ENCODE measurements around the gene SIRT7. TPM values are rescaled to one million over a fixed set of nuclear protein-coding genes. Genes with fewer than 3 reads are reported as not detected.

The SIRT7 gene
- polyA plus RNA-seq, 1 of the 3 experiments (the other 2 are of a cell fraction): 32.6 TPM

- no peak overlapping the region for H2AFZ ChIP-seq (ENCODE audit: low read depth)
- H3K79me2 ChIP-seq (ENCODE audit: insufficient read depth): no peaks in the 10 kb centered on the region
- WGBS (ENCODE audit: low lambda C conversion rate): 85% methylated on average over 45 of the region's 45 CpGs
- no peaks in the 10 kb centered on the region for H3K36me3 ChIP-seq (replicated peaks in 1 of 2; ENCODE audit: control insufficient read depth in 1 of 2, insufficient read depth in 2 of 2, low read length in 1 of 2)
- H3K9ac ChIP-seq: no peak overlapping the region
- H3K27me3 ChIP-seq (ENCODE audit: insufficient read depth): peaks cover 13% of the 10 kb centered on the region
- TF ChIP-seq MAX (IDR thresholded peaks at IDR 0.05; ENCODE audit: low read depth) (no peak), TAF1 (IDR thresholded peaks at IDR 0.05; ENCODE audit: borderline replicate concordance, low read depth, low read length) (no peak), GABPA (IDR thresholded peaks at IDR 0.05; ENCODE audit: low read depth) (no peak), RCOR1 (IDR thresholded peaks at IDR 0.05; ENCODE audit: low read length) (no peak), FOXJ3 (CRISPR knock-in tag; IDR thresholded peaks at IDR 0.05) (no peak), TEAD4 (IDR thresholded peaks at IDR 0.05; ENCODE audit: borderline replicate concordance, insufficient read depth) (no peak), EP300 (IDR thresholded peaks at IDR 0.05; ENCODE audit: borderline replicate concordance in 1 of 2, low read depth in 1 of 2, low read length in 1 of 2) (no peak), FOXM1 (IDR thresholded peaks at IDR 0.05; ENCODE audit: low read depth) (no peak), MXI1 (IDR thresholded peaks at IDR 0.05; ENCODE audit: low read depth, low read length) (no peak), ELF1 (IDR thresholded peaks at IDR 0.05) (no peak), GATA2 (CRISPR knock-in tag; IDR thresholded peaks at IDR 0.05) (no peak), ZBTB33 (IDR thresholded peaks at IDR 0.05; ENCODE audit: borderline replicate concordance, low read depth) (no peak), REST (IDR thresholded peaks at IDR 0.05; ENCODE audit: low read depth, low read length) (no peak), NRF1 (IDR thresholded peaks at IDR 0.05; ENCODE audit: low read depth, low read length) (no peak), JUND (IDR thresholded peaks at IDR 0.05) (no peak)
- ChIA-PET POLR2A (interaction anchor here (0.6 kb wide), 1 partner anchor 26 kb away, joined by 3 read pairs; no protein-coding TSS in a partner anchor), CTCF (interaction anchor here (1.1 to 12.4 kb wide), 3 partner anchors 60 to 73 kb away, joined by 4 to 168 read pairs (median 5); partner anchors contain the start of genes CENPX and LRRC45)
- no peak overlapping the region for H3K4me2 ChIP-seq
- no peaks in the 10 kb centered on the region for H3K9me2 ChIP-seq
- DNase-seq: peak; percentile 67
- H3F3A ChIP-seq (replicated peaks; ENCODE audit: insufficient read depth): no peaks in the 10 kb centered on the region
- H3K4me3 ChIP-seq (ENCODE audit: low read depth in 2 of 2, low read length in 1 of 2): no peak overlapping the region
- peaks cover 0 to 25% of the 10 kb centered on the region in 2 experiments; a peak in 1 of 4 replicates for H3K4me1 ChIP-seq (ENCODE audit: control insufficient read depth in 1 of 2, insufficient read depth in 2 of 2, low read depth in 1 of 2, low read length in 1 of 2)
- no peaks in the 10 kb centered on the region for H3K9me3 ChIP-seq
- peak overlapping the region in 1 of 2 experiments; percentile 23; a peak in 1 of 4 replicates for H3K27ac ChIP-seq (ENCODE audit: low read depth in 2 of 2, low read length in 1 of 2)
- H4K20me1 ChIP-seq (ENCODE audit: insufficient read depth): no peaks in the 10 kb centered on the region
Observed at GRCh38 chr17:81956607-81957589, 38.9 kb upstream of the SIRT7 start.
